Liver (tissue), 9 donors: ENCODE data around the gene SPPL2C. TPM values are rescaled to one million over a fixed set of nuclear protein-coding genes. Genes with fewer than 3 reads are reported as not detected.

Source experiments
- DNase-seq: peaks from one replicate; pipeline ENCODE4 v3.0.0-alpha.2; 2017; ENCODE audit warnings: low spot score
- H3K27ac ChIP-seq, 2 donors: one replicate each; pipeline ENCODE4 v1.7.0; 2013; ENCODE audit warnings: inconsistent platforms in 2 of 2, low read length in 2 of 2, control low read depth in 1 of 2, low read depth in 1 of 2, mild to moderate bottlenecking in 1 of 2
- H3K27me3 ChIP-seq, 4 donors: one replicate each; pipeline versions ENCODE4 v1.6.1 to v1.7.0; 2013; ENCODE audit warnings: low read length in 3 of 4, inconsistent platforms in 1 of 4, mild to moderate bottlenecking in 1 of 4, moderate library complexity in 1 of 4; ENCODE audit not compliant: control insufficient read depth in 4 of 4, insufficient read depth in 4 of 4
- H3K36me3 ChIP-seq, 4 donors: one replicate each; pipeline versions ENCODE4 v1.6.1 to v1.7.0; 2013; ENCODE audit warnings: low read length in 3 of 4, mild to moderate bottlenecking in 3 of 4, low read depth in 1 of 4, moderate library complexity in 1 of 4; ENCODE audit not compliant: control insufficient read depth in 4 of 4, insufficient read depth in 3 of 4
- H3K4me1 ChIP-seq, 4 donors: one replicate each; pipeline versions ENCODE4 v1.6.1 to v1.7.0; 2013; ENCODE audit warnings: low read length in 3 of 4, mild to moderate bottlenecking in 3 of 4, moderate library complexity in 1 of 4; ENCODE audit not compliant: control insufficient read depth in 4 of 4, insufficient read depth in 4 of 4
- H3K4me3 ChIP-seq, 3 donors: one replicate each; pipeline versions ENCODE4 v1.6.1 to v1.7.0; 2013; ENCODE audit warnings: low read length in 3 of 3, control low read depth in 1 of 3, low read depth in 1 of 3, mild to moderate bottlenecking in 1 of 3
- H3K9ac ChIP-seq, 2 donors: one replicate each; pipeline ENCODE4 v1.7.0; 2013; ENCODE audit warnings: low read length in 2 of 2, mild to moderate bottlenecking in 2 of 2, moderate library complexity in 2 of 2, control low read depth in 1 of 2, low read depth in 1 of 2
- H3K9me3 ChIP-seq, 4 donors: one replicate each; pipeline versions ENCODE4 v1.6.1 to v1.7.0; 2013; ENCODE audit warnings: low read length in 3 of 4; ENCODE audit not compliant: control insufficient read depth in 4 of 4
- EGR1 ChIP-seq, 2 donors: IDR thresholded peaks; 2 replicates each; pipeline ENCODE4 v1.6.1; 2016 to 2018; ENCODE audit warnings: antibody characterized with exemption in 2 of 2, low read depth in 2 of 2
- FOXA2 ChIP-seq: IDR thresholded peaks from 2 replicates; pipeline ENCODE4 v1.6.1; 2016; ENCODE audit warnings: antibody characterized with exemption
- JUND ChIP-seq, 2 donors: IDR thresholded peaks; 2 replicates each; pipeline ENCODE4 v1.6.1; 2016; ENCODE audit warnings: antibody characterized with exemption in 2 of 2
- RAD21 ChIP-seq, 2 donors: IDR thresholded peaks; 2 replicates each; pipeline ENCODE4 v1.6.1; 2016; ENCODE audit warnings: antibody characterized with exemption in 2 of 2, mild to moderate bottlenecking in 2 of 2
- WGBS: extraction: QIAGEN DNeasy Blood & Tissue Kit; methylation state at CpG from one replicate; pipeline ENCODE4 v1.1.7; 2013; 5-methylcytosine and 5-hydroxymethylcytosine counted together
- polyA plus RNA-seq, 2 donors: library from polyadenylated mRNA; stranded (reverse) in 1 of 2; unstranded in 1 of 2; fragments of 200-250 nt in 1 of 2; fragments of >200 nt in 1 of 2; fragmentation: Nextera tagmentation in 1 of 2; extraction: Ambion mirVana in 1 of 2; gene quantifications; one replicate each; pipeline versions ENCODE4 v1.2.1 to v1.2.3, GENCODE V29; 2013 to 2015
- total RNA-seq, 2 donors: library from RNA; depleted of rRNA; stranded (reverse); fragments of >200 nt; gene quantifications; one replicate each; pipeline ENCODE4 v1.2.3, GENCODE V29; 2014
- donor health status: healthy.
- donor health status: healthy.
- donor health status: healthy.
- donor health status: healthy.
- donor health status: healthy.

Gene SPPL2C
- total and polyA plus RNA-seq, 4 donors, result not detected

DNA sequence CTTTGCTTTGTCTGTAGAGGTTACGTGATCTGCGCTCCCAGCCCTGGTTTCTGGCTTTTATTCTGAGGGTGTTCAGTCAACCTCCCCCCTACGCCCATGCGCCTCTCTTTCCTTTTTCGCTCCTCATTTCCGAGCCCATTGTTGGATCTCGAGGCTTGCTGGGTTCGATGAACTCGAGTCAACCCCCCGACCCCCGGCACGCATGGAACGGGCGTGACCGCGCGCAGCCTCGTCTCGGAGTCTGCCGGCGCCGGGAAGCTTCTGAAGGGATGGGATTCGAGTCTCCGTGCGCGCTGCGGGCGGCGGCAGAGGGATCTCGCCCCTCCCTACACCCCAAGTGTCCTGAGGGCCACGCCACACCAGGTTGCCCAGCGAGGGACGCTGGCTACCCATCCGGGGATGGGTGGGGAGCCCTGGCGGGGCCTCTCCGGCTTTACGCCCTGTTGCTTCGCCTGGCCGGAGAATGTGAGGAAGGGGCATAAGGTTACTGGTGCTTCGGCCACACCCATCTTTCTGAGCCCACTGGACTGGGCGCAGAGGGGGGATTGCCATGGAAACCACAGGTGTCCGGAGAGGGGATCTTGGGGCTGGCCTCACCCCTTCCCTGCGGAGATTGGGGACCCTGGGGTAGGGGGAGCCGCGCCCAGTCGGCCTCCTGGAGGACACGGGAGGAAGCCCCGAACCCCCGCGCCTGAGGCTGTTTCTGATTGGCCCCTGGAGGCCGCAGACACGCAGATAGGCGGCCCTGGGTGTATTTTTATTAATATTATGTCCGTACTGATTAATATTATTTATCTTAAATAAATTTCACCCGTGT is 51.5 kb downstream of the SPPL2C start:
- WGBS, result 8% methylated on average over 55 of the region's 55 CpGs
- H3K36me3 ChIP-seq, result no peaks in the 10 kb centered on the region
- no peak overlapping the region for H3K9ac ChIP-seq
- TF ChIP-seq RAD21 (IDR thresholded peaks at IDR 0.05) (no peak), FOXA2 (no peak), JUND (IDR thresholded peaks at IDR 0.05) (no peak), EGR1 (IDR thresholded peaks at IDR 0.05; ENCODE audit: low read depth in 2 of 2) (no peak)
- peaks cover 0 to 13% (median under 1%) of the 10 kb centered on the region in 4 donors for H3K27me3 ChIP-seq
- peaks cover 10 to 44% (median 35%) of the 10 kb centered on the region in 4 donors for H3K4me1 ChIP-seq
- H3K4me3 ChIP-seq, result peak overlapping the region in 1 of 3 donors; percentile 74
- H3K9me3 ChIP-seq, result no peaks in the 10 kb centered on the region
- no peak for DNase-seq
- H3K27ac ChIP-seq, result no peak overlapping the region

Other genes starting within 250 kb of the SPPL2C start
- not detected for gene CRHR1, start 60.6 kb upstream of the SPPL2C start, total RNA-seq
- not detected for gene CRHR1, start 60.6 kb upstream of the SPPL2C start, polyA plus RNA-seq
- gene MAPT, start 49.7 kb downstream of the SPPL2C start, total RNA-seq, result under 1 TPM; 0.05 to 0.17 TPM
- gene MAPT, start 49.7 kb downstream of the SPPL2C start, polyA plus RNA-seq, result under 1 TPM; 0.38 to 0.67 TPM
- not detected for gene STH, start 154.4 kb downstream of the SPPL2C start, total RNA-seq
- gene STH, start 154.4 kb downstream of the SPPL2C start, polyA plus RNA-seq, result not detected